B cell (primary cell): ENCODE results near the gene CNOT6. TPM values are rescaled to one million over a fixed set of nuclear protein-coding genes. Genes with fewer than 3 reads are reported as not detected.

Source experiments
- ATAC-seq: fragments of 200-7000 bp; cut with Tn5 transposase; one replicate; pipeline ENCODE4 v1.10.0; 2021; ENCODE audit warnings: low read depth, mild to moderate bottlenecking, moderate number of reproducible peaks, moderate library complexity
- CTCF ChIA-PET: fragments of 350-600 bp; sonication (Branson Sonifier 250); formaldehyde crosslinking; loops from one replicate; lab custom pipeline; 2021; ENCODE audit warnings: antibody characterized with exemption, inconsistent platforms; lab: Charles Lee
- POLR2A ChIA-PET: fragments of 350-600 bp; sonication (Branson Sonifier 250); formaldehyde crosslinking; loops from one replicate; lab custom pipeline; 2021; ENCODE audit warnings: antibody characterized with exemption; lab: Charles Lee
- DNase-seq: peaks from one replicate; pipeline ENCODE4 v3.0.0; 2013
- H2AFZ ChIP-seq: 2 replicates; pipeline ENCODE4 v1.6.1; 2012; ENCODE audit warnings: mild to moderate bottlenecking, low read depth, low read length; ENCODE audit not compliant: insufficient read depth, poor library complexity, severe bottlenecking
- H3K27ac ChIP-seq, 2 donors: 1 replicate in 1 of 2; 2 replicates in 1 of 2; pipeline ENCODE4 v1.5.1; 2012 to 2013; ENCODE audit warnings: low read length in 2 of 2, mild to moderate bottlenecking in 2 of 2, moderate library complexity in 1 of 2
- H3K27me3 ChIP-seq, 4 experiments: fragments of 200-600 bp in 1 of 4; sonication (generic) in 1 of 4; replicated peaks in 1 of 4; 1 replicate in 2 of 4; 2 replicates in 2 of 4; pipeline versions ENCODE4 v1.6.1 to v1.7.0; 2013 to 2016; ENCODE audit warnings: low read length in 3 of 4, mild to moderate bottlenecking in 2 of 4, mixed read lengths in 1 of 4, moderate library complexity in 1 of 4; ENCODE audit not compliant: insufficient read depth in 4 of 4, control insufficient read depth in 3 of 4; ENCODE audit errors: control extremely low read depth in 1 of 4
- H3K36me3 ChIP-seq, 2 experiments: replicated peaks in 1 of 2; 1 replicate in 1 of 2; 2 replicates in 1 of 2; pipeline versions ENCODE4 v1.6.1 to v1.7.1; 2013; ENCODE audit warnings: low read length in 1 of 2; ENCODE audit not compliant: insufficient read depth in 2 of 2, control insufficient read depth in 1 of 2; ENCODE audit errors: control extremely low read depth in 1 of 2, extremely low read depth in 1 of 2
- H3K4me1 ChIP-seq, 2 donors: fragments of 200-600 bp in 1 of 2; sonication (generic) in 1 of 2; 1 replicate in 1 of 2; 2 replicates in 1 of 2; pipeline versions ENCODE4 v1.5.1 to v1.6.1; 2013 to 2017; ENCODE audit warnings: low read length in 2 of 2; ENCODE audit not compliant: control insufficient read depth in 2 of 2, insufficient read depth in 2 of 2
- H3K4me2 ChIP-seq: replicated peaks from 2 replicates; pipeline ENCODE3; 2012; ENCODE audit warnings: mild to moderate bottlenecking, low read depth, low read length; ENCODE audit not compliant: poor library complexity, severe bottlenecking
- H3K4me3 ChIP-seq, 5 experiments: fragments of 200-600 bp in 1 of 5; sonication (generic) in 1 of 5; 1 replicate in 3 of 5; 2 replicates in 2 of 5; pipeline versions ENCODE4 v1.5.1 to v1.7.0; 2011 to 2016; ENCODE audit warnings: low read length in 4 of 5, mild to moderate bottlenecking in 4 of 5, low read depth in 2 of 5, control low read depth in 1 of 5, moderate library complexity in 1 of 5; ENCODE audit not compliant: insufficient read depth in 1 of 5; ENCODE audit errors: control extremely low read depth in 1 of 5, extremely low read depth in 1 of 5
- H3K79me2 ChIP-seq: fragments of 200-600 bp; sonication (generic); one replicate; pipeline ENCODE4 v1.6.0; 2016; ENCODE audit warnings: low read length; ENCODE audit not compliant: control insufficient read depth, insufficient read depth
- H3K9ac ChIP-seq: fragments of 200-600 bp; sonication (generic); 2 replicates; pipeline ENCODE4 v1.6.1; 2017; ENCODE audit warnings: mild to moderate bottlenecking, low read length, moderate library complexity
- H3K9me3 ChIP-seq, 3 donors: one replicate each; pipeline versions ENCODE4 v1.6.1 to v1.7.1; 2013; ENCODE audit warnings: low read length in 2 of 3; ENCODE audit not compliant: control insufficient read depth in 2 of 3, insufficient read depth in 1 of 3; ENCODE audit errors: control extremely low read depth in 1 of 3
- H4K20me1 ChIP-seq: 2 replicates; pipeline ENCODE4 v1.6.0; 2012; ENCODE audit warnings: mild to moderate bottlenecking, low read length; ENCODE audit not compliant: insufficient read depth, control insufficient read depth, poor library complexity, severe bottlenecking
- H3K27ac Mint-ChIP-seq: one replicate; pipeline ENCODE4 v1.8.0; 2021; ENCODE audit warnings: mixed read lengths
- H3K27me3 Mint-ChIP-seq: one replicate; pipeline ENCODE4 v1.8.0; 2021; ENCODE audit warnings: mixed read lengths
- H3K4me1 Mint-ChIP-seq: one replicate; pipeline ENCODE4 v1.8.0; 2021; ENCODE audit warnings: mixed read lengths
- H3K4me3 Mint-ChIP-seq: one replicate; pipeline ENCODE4 v1.8.0; 2021; ENCODE audit warnings: mixed read lengths
- H3K9me3 Mint-ChIP-seq: one replicate; pipeline ENCODE4 v1.8.0; 2022; ENCODE audit warnings: mixed read lengths; ENCODE audit not compliant: insufficient read depth
- CTCF ChIP-seq: fragments of 200-600 bp; IDR thresholded peaks from one replicate; pipeline ENCODE4 v1.8.0; 2022; ENCODE audit warnings: antibody characterized with exemption, mild to moderate bottlenecking
- EZH2 ChIP-seq: IDR thresholded peaks from 2 replicates; pipeline ENCODE4 v1.6.1; 2012; ENCODE audit warnings: borderline replicate concordance, low read depth, mild to moderate bottlenecking, moderate library complexity, low read length; ENCODE audit not compliant: insufficient read depth, poor library complexity, severe bottlenecking
- WGBS: methylation state at CpG from one replicate; pipeline ENCODE4 v1.1.5; 2013; ENCODE audit warnings: missing lambda C conversion rate; ENCODE audit not compliant: insufficient coverage; 5-methylcytosine and 5-hydroxymethylcytosine counted together
- intact Hi-C: fragments of 100-400 bp; cut with micrococcal nuclease; formaldehyde crosslinking; loops from one replicate; pipeline ENCODE4 v1.10.0; 2022
- polyA plus RNA-seq: library from polyadenylated mRNA; depleted of rRNA; stranded (reverse); fragments of >200 nt; gene quantifications from 2 replicates; pipeline ENCODE4 v1.2.3, GENCODE V29; 2012
- total RNA-seq, 2 donors: library from RNA; stranded (reverse); fragments of 120-200 nt in 1 of 2; gene quantifications; 1 replicate in 1 of 2; 2 replicates in 1 of 2; pipeline versions ENCODE4 v1.2.3 to v1.2.4, GENCODE V29; 2013 to 2022

Gene CNOT6
- total and polyA plus RNA-seq, 2 donors (not counting 1 experiment from before 2014, with no cell fraction given), result 4.3 to 31.1 TPM

- DNase-seq, result no peak
- H3K9ac ChIP-seq, result no peak overlapping the region
- H2AFZ ChIP-seq, result no peak overlapping the region
- CTCF ChIA-PET, result no interaction called here
- Mint-ChIP-seq H3K27ac (no peak overlapping the region), H3K4me1 (peaks cover 2% of the 10 kb centered on the region), H3K27me3 (no peaks in the 10 kb centered on the region), H3K4me3 (no peak overlapping the region), H3K9me3 (no peaks in the 10 kb centered on the region)
- POLR2A ChIA-PET, result no interaction called here
- peaks cover 0 to 2% (median 0%) of the 10 kb centered on the region in 3 donors for H3K9me3 ChIP-seq
- no peak for ATAC-seq
- H3K79me2 ChIP-seq, result no peaks in the 10 kb centered on the region
- H3K27ac ChIP-seq, result no peak overlapping the region
- H3K4me2 ChIP-seq, result no peak overlapping the region
- intact Hi-C loops, result no loop called here
- H3K4me1 ChIP-seq, result no peaks in the 10 kb centered on the region
- H4K20me1 ChIP-seq, result no peaks in the 10 kb centered on the region
- no peaks in the 10 kb centered on the region for H3K27me3 ChIP-seq
- no peak overlapping the region for H3K4me3 ChIP-seq
- WGBS, result 88% methylated on average over 5 of the region's 5 CpGs
- TF ChIP-seq EZH2, result no peak
- TF ChIP-seq CTCF, result no peak
- H3K36me3 ChIP-seq, result no peaks in the 10 kb centered on the region
These were observed 130.4 kb downstream of the CNOT6 start for GRCh38 chr5:180624587-180624986.

- no peak overlapping the region for H3K4me3 ChIP-seq
- Mint-ChIP-seq H3K27ac (no peak overlapping the region), H3K4me3 (no peak overlapping the region), H3K9me3 (no peaks in the 10 kb centered on the region), H3K27me3 (no peaks in the 10 kb centered on the region), H3K4me1 (peaks cover 2% of the 10 kb centered on the region)
- intact Hi-C loops, result no loop called here
- no peaks in the 10 kb centered on the region for H3K4me1 ChIP-seq
- DNase-seq, result no peak
- no peaks in the 10 kb centered on the region for H3K79me2 ChIP-seq
- peaks cover 0 to 2% (median 0%) of the 10 kb centered on the region in 3 donors for H3K9me3 ChIP-seq
- no peak overlapping the region for H3K9ac ChIP-seq
- H3K36me3 ChIP-seq, result no peaks in the 10 kb centered on the region
- no peak overlapping the region for H3K4me2 ChIP-seq
- H4K20me1 ChIP-seq, result no peaks in the 10 kb centered on the region
- no peak for TF ChIP-seq EZH2
- TF ChIP-seq CTCF, result no peak
- no peak overlapping the region for H2AFZ ChIP-seq
- 71% methylated on average over 3 of the region's 10 CpGs for WGBS
- CTCF ChIA-PET, result no interaction called here
- POLR2A ChIA-PET, result no interaction called here
- ATAC-seq, result no peak
- no peaks in the 10 kb centered on the region for H3K27me3 ChIP-seq
- no peak overlapping the region for H3K27ac ChIP-seq
These were observed 131.1 kb downstream of the CNOT6 start for GRCh38 chr5:180625125-180625790.
